Measurements from ENCODE around the gene MIXL1.

- TF ChIP-seq CTCF (IDR thresholded peaks at IDR 0.05 in 8 of 11, conservative IDR thresholded peaks at IDR 0.05 in 3 of 11) (no peak), POLR2A (IDR thresholded peaks at IDR 0.05) (no peak), POLR2AphosphoS5 (IDR thresholded peaks at IDR 0.05) (no peak)
Measured at GRCh38 chr1:226202246-226202645, 21.2 kb upstream of the MIXL1 start.
